Spleen (tissue), 11 donors: ENCODE results near the gene ZNF205. TPM values are rescaled to one million over a fixed set of nuclear protein-coding genes. Genes with fewer than 3 reads are reported as not detected.

ENCODE experiments used
- DNase-seq: peaks from one replicate; pipeline ENCODE4 v3.0.0-alpha.2; 2020
- H3K27ac ChIP-seq, 8 donors: fragments of 200-600 bp; sonication (generic) in 7 of 8; 1 replicate in 4 of 8; 2 replicates in 4 of 8; pipeline versions ENCODE4 v1.5.0 to v1.8.0; 2016 to 2021; ENCODE audit warnings: inconsistent platforms in 4 of 8, mild to moderate bottlenecking in 4 of 8, moderate library complexity in 1 of 8
- H3K27me3 ChIP-seq, 7 donors: fragments of 200-600 bp; sonication (generic) in 6 of 7; replicated peaks in 1 of 7; 1 replicate in 4 of 7; 2 replicates in 3 of 7; pipeline versions ENCODE4 v1.5.0 to v1.8.0; 2016 to 2021; ENCODE audit warnings: inconsistent platforms in 3 of 7, mild to moderate bottlenecking in 1 of 7
- H3K36me3 ChIP-seq, 6 donors: fragments of 200-600 bp; sonication (generic) in 5 of 6; 1 replicate in 4 of 6; 2 replicates in 2 of 6; pipeline versions ENCODE4 v1.5.0 to v1.8.0; 2016 to 2021; ENCODE audit warnings: inconsistent platforms in 2 of 6
- H3K4me1 ChIP-seq, 6 donors: fragments of 200-600 bp; sonication (generic) in 5 of 6; 1 replicate in 3 of 6; 2 replicates in 3 of 6; pipeline versions ENCODE4 v1.5.0 to v1.8.0; 2016 to 2021; ENCODE audit warnings: inconsistent platforms in 3 of 6
- H3K4me3 ChIP-seq, 8 donors: fragments of 200-600 bp; sonication (generic) in 7 of 8; 1 replicate in 4 of 8; 2 replicates in 4 of 8; pipeline versions ENCODE4 v1.5.0 to v1.8.0; 2016 to 2021; ENCODE audit warnings: inconsistent platforms in 4 of 8, mild to moderate bottlenecking in 4 of 8, moderate library complexity in 2 of 8
- H3K9me3 ChIP-seq, 8 donors: fragments of 200-600 bp; sonication (generic) in 7 of 8; 1 replicate in 4 of 8; 2 replicates in 4 of 8; pipeline versions ENCODE4 v1.5.0 to v1.8.0; 2016 to 2021; ENCODE audit warnings: inconsistent platforms in 4 of 8
- CTCF ChIP-seq, 11 experiments: fragments of 200-600 bp in 7 of 11; fragments of 450-650 bp in 4 of 11; sonication (generic) in 4 of 11; IDR thresholded peaks in 8 of 11; conservative IDR thresholded peaks in 3 of 11; 1 replicate in 7 of 11; 2 replicates in 4 of 11; pipeline versions ENCODE4 v1.4.0 to v1.8.0; 2016 to 2021; ENCODE audit warnings: antibody characterized with exemption in 11 of 11, inconsistent platforms in 4 of 11, mild to moderate bottlenecking in 1 of 11
- POLR2A ChIP-seq, 3 donors: fragments of 450-650 bp; IDR thresholded peaks; one replicate each; pipeline ENCODE4 v1.5.1; 2017; ENCODE audit warnings: antibody characterized with exemption in 3 of 3, mild to moderate bottlenecking in 1 of 3
- POLR2AphosphoS5 ChIP-seq, 3 donors: sonication (generic); formaldehyde crosslinking; IDR thresholded peaks; one replicate each; pipeline ENCODE4 v1.5.1; 2017; ENCODE audit warnings: antibody characterized with exemption in 3 of 3
- WGBS, 5 donors: extraction: QIAGEN DNeasy Blood & Tissue Kit in 3 of 5; methylation state at CpG; one replicate each; pipeline versions ENCODE4 v1.1.5 to v1.1.7; 2013 to 2018; 5-methylcytosine and 5-hydroxymethylcytosine counted together
- intact Hi-C: fragments of 100-400 bp; cut with DNase I; formaldehyde crosslinking; loops from one replicate; pipeline ENCODE4 v1.15.0; 2023; ENCODE audit warnings: low total_unique reads
- polyA plus RNA-seq, 3 donors: library from polyadenylated mRNA; stranded (reverse); fragments of 200-250 nt; gene quantifications; one replicate each; pipeline ENCODE4 v1.2.1, GENCODE V29; 2013
- total RNA-seq, 7 donors: library from RNA; depleted of rRNA in 3 of 7; stranded (reverse); fragments of >200 nt in 3 of 7; fragmentation: NEBNext Ultra II Directional in 4 of 7; extraction: Animal tissue kit (Norgen Biotek cat#: 25700) in 4 of 7; gene quantifications; one replicate each; pipeline versions ENCODE4 v1.1.0 to v1.2.1, GENCODE V29; 2016 to 2021
- donor health status: healthy with polysubstance abuse.
- donor health status: DM: no; HTN: no; CAD: no; lungs with moderate emphysema.
- donor health status: DM: no; HTN: no; CAD: no.
- donor health status: Bipolar disorder and iron deficiency.
- donor health status: healthy.
- donor health status: DM: no; HTN: no; CAD: no.
- donor health status: DM: yes; HTN: yes; CAD: no.

The ZNF205 gene
- total and polyA plus RNA-seq, 10 donors = 3.5 to 14.2 (median 6.1) TPM

DNA sequence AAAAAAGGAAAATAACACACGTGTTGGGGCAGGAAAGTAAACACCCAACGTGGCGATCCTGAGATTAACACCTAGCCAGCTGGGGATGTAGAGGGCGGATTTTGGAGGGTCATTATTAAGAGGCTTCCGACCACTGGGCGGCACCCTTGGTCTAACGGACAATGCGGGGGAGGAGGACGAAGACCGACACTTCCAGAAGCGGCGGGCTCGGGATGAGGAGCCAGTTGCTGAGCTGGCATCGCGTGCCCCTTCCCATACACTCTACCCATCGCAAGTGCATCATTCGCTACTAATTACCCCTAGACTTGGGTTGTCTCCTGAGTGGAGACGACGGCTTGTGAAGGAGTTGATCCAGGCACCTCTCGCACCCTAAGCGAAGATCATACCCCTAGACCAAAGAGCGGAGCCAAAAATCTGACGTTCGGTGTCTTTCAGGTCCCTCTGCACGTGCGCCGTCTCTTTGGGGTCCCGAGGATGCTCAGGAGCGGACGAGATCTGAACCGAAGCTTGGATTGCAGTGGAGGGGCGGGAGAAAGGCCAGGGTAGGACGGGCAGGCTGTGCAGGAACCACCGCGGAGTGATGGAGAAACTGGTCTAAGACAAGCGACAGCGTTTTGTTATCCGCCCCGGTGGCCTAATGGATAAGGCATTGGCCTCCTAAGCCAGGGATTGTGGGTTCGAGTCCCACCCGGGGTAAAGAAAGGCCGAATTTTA is 40.0 kb downstream of the ZNF205 start:
- WGBS, 5 donors = 2 to 4% (median 2%) methylated on average over 38 to 42 of the region's 42 CpGs
- Histone ChIP-seq H3K4me1 (peaks cover 6 to 59% (median 40%) of the 10 kb centered on the region in 6 donors), H3K4me3 (peak overlapping the region; percentile 20 to 74 (median 59)), H3K9me3 (peaks cover 0 to 38% (median 25%) of the 10 kb centered on the region in 8 donors), H3K27ac (peak overlapping the region; percentile 1 to 71 (median 66)), H3K36me3 (no peaks in the 10 kb centered on the region), H3K27me3 (peaks cover 0 to 27% (median 0%) of the 10 kb centered on the region in 7 donors)
- DNase-seq = peak; percentile 87
- TF ChIP-seq POLR2A (IDR thresholded peaks at IDR 0.05) = no peak
- TF ChIP-seq POLR2AphosphoS5 (IDR thresholded peaks at IDR 0.05) = peak in 1 of 3 donors; percentile 32
- TF ChIP-seq CTCF (IDR thresholded peaks at IDR 0.05 in 8 of 11, conservative IDR thresholded peaks at IDR 0.05 in 3 of 11) = peak in 6 of 11 experiments; percentile 15 to 39 (median 30)
- intact Hi-C loops = no loop called here

DNA sequence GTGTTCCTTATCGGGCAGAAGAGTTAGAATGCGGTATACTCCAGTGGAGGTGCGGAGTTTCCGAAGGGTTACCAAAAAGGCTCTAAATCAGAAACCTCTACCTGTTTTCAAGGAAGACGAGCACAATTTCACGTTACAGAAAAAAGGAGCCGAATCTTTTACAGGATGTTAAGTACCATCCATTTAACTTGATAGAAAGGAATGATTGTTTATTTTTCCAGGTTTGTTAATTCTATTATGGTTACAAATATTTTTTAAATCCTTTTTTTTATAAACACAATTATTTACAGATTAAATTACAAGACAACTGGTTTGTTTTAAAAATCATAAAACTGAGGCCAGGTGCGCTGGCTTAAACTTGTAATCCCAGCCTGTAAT is 40.6 kb downstream of the ZNF205 start:
- Histone ChIP-seq H3K9me3 (peaks cover 0 to 38% (median 25%) of the 10 kb centered on the region in 8 donors), H3K27ac (peak overlapping the region; percentile 1 to 71 (median 66)), H3K27me3 (peaks cover 0 to 33% (median 0%) of the 10 kb centered on the region in 7 donors), H3K4me1 (peaks cover 6 to 61% (median 44%) of the 10 kb centered on the region in 6 donors), H3K36me3 (no peaks in the 10 kb centered on the region), H3K4me3 (peak overlapping the region in 5 of 8 donors; percentile 29 to 74 (median 66))
- TF ChIP-seq POLR2AphosphoS5 (IDR thresholded peaks at IDR 0.05) = no peak
- no peak for TF ChIP-seq POLR2A (IDR thresholded peaks at IDR 0.05)
- no peak for TF ChIP-seq CTCF (IDR thresholded peaks at IDR 0.05 in 8 of 11, conservative IDR thresholded peaks at IDR 0.05 in 3 of 11)
- 10 to 14% (median 12%) methylated on average over 8 of the region's 8 CpGs for WGBS, 5 donors
- DNase-seq = no peak
- intact Hi-C loops = no loop called here

DNA sequence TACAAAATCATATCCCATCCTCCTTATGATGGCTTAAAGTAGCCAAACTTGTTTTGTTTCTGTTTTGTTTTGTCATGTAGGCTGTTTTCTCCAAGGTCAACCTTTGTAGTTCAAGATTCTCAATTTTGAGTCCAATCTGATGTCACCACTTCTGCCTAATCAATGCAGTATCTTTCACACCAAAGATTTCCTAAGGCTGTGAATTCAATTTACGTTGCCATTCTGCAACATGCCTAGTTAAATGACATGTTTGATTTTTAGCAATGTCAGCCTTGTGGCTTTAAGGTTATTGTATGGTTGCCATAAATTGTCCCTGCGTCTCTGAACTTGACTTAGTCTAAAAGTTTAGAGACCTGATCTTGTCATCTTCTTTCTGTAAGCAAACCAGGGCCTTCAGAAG is 42.8 kb downstream of the ZNF205 start:
- H3K27ac ChIP-seq = no peak overlapping the region
- peaks cover 8 to 62% (median 45%) of the 10 kb centered on the region in 6 donors for H3K4me1 ChIP-seq
- H3K9me3 ChIP-seq = peaks cover 0 to 38% (median 25%) of the 10 kb centered on the region in 8 donors
- H3K27me3 ChIP-seq = peaks cover 0 to 44% (median 0%) of the 10 kb centered on the region in 7 donors
- no peak for DNase-seq
- 75 to 98% (median 93%) methylated on average over 2 of the region's 2 CpGs for WGBS, 5 donors
- H3K36me3 ChIP-seq = no peaks in the 10 kb centered on the region
- intact Hi-C loops = no loop called here
- H3K4me3 ChIP-seq = no peak overlapping the region
- TF ChIP-seq POLR2AphosphoS5 (IDR thresholded peaks at IDR 0.05) (no peak), CTCF (IDR thresholded peaks at IDR 0.05 in 8 of 11, conservative IDR thresholded peaks at IDR 0.05 in 3 of 11) (no peak), POLR2A (IDR thresholded peaks at IDR 0.05) (no peak)

DNA sequence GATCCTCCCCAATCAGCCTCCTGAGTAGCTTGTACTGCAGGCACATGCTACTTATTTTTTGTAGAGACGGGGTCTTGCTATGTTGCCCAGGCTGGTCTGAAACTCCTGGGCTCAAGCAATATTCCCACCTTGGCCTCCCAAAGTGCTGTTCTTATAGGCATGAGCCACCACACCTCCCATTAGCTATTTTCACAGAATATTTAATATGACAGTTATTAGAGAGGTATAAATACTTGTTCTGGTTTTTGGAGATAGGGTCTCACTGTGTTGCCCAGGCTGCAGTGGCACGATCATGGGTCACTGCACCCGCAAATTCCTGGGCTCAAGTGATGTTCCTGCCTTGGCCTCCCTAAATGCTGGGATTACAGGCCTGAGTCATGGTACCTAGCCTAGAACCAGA is 43.6 kb downstream of the ZNF205 start:
- peaks cover 11 to 57% (median 43%) of the 10 kb centered on the region in 6 donors for H3K4me1 ChIP-seq
- peaks cover 0 to 42% (median 0%) of the 10 kb centered on the region in 7 donors for H3K27me3 ChIP-seq
- no peak overlapping the region for H3K4me3 ChIP-seq
- intact Hi-C loops = no loop called here
- 95 to 100% (median 97%) methylated on average over 3 of the region's 3 CpGs for WGBS, 5 donors
- peaks cover 0 to 38% (median 25%) of the 10 kb centered on the region in 8 donors for H3K9me3 ChIP-seq
- no peak for DNase-seq
- no peak for TF ChIP-seq POLR2AphosphoS5 (IDR thresholded peaks at IDR 0.05)
- TF ChIP-seq POLR2A (IDR thresholded peaks at IDR 0.05) = no peak
- no peak for TF ChIP-seq CTCF (IDR thresholded peaks at IDR 0.05 in 8 of 11, conservative IDR thresholded peaks at IDR 0.05 in 3 of 11)
- no peaks in the 10 kb centered on the region for H3K36me3 ChIP-seq
- H3K27ac ChIP-seq = no peak overlapping the region
